IPS-20b (cell line): ENCODE measurements around the gene TPK1.

Experiments
- H3K27ac ChIP-seq: one replicate; pipeline ENCODE4 v1.5.1; 2013; ENCODE audit warnings: low read length
- H3K27me3 ChIP-seq: 2 replicates; pipeline ENCODE4 v1.6.1; 2013; ENCODE audit warnings: mild to moderate bottlenecking, low read length, inconsistent platforms; ENCODE audit not compliant: insufficient read depth
- H3K36me3 ChIP-seq: 2 replicates; pipeline ENCODE4 v1.6.1; 2013; ENCODE audit warnings: low read depth, mild to moderate bottlenecking, inconsistent platforms, low read length, moderate library complexity; ENCODE audit not compliant: insufficient read depth
- H3K4me1 ChIP-seq: 2 replicates; pipeline ENCODE4 v1.6.1; 2013; ENCODE audit warnings: mild to moderate bottlenecking, control low read depth, inconsistent platforms, low read length, moderate library complexity; ENCODE audit not compliant: insufficient read depth
- H3K4me3 ChIP-seq: 2 replicates; pipeline ENCODE4 v1.5.1; 2013; ENCODE audit warnings: mild to moderate bottlenecking, low read length, inconsistent platforms
- H3K9ac ChIP-seq: 2 replicates; pipeline ENCODE4 v1.6.1; 2013; ENCODE audit warnings: low read depth, mild to moderate bottlenecking, inconsistent platforms, low read length, moderate library complexity
- H3K9me3 ChIP-seq: 2 replicates; pipeline ENCODE4 v1.6.1; 2013; ENCODE audit warnings: mild to moderate bottlenecking, low read depth, low read length, inconsistent platforms; ENCODE audit not compliant: insufficient read depth

TPK1 gene

DNA sequence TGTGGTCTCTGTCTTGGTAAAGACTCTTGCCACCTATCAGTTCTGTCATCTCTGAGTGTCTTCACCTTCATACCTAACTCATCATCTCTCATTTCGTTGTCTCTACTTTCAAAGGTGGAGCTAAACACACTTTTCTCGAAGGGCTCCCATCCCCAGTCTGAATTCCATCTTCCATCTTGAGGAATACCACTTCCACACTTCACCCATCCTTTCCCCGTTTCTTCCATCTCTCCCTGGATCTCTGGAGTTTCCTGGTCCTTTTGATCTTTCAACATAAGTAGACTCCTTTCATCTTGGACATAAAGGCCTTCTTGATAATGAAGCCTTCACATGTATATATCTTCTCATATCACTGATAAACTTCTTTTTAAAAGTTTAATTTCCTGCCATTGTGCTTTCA is 311.6 kb downstream of the TPK1 start:
- H3K4me3 ChIP-seq = no peak overlapping the region
- no peak overlapping the region for H3K27ac ChIP-seq
- no peaks in the 10 kb centered on the region for H3K27me3 ChIP-seq
- H3K9me3 ChIP-seq = no peaks in the 10 kb centered on the region
- peaks cover 8% of the 10 kb centered on the region; the same call in 1 of the 2 replicates for H3K4me1 ChIP-seq
- H3K36me3 ChIP-seq = no peaks in the 10 kb centered on the region
- H3K9ac ChIP-seq = no peak overlapping the region

DNA sequence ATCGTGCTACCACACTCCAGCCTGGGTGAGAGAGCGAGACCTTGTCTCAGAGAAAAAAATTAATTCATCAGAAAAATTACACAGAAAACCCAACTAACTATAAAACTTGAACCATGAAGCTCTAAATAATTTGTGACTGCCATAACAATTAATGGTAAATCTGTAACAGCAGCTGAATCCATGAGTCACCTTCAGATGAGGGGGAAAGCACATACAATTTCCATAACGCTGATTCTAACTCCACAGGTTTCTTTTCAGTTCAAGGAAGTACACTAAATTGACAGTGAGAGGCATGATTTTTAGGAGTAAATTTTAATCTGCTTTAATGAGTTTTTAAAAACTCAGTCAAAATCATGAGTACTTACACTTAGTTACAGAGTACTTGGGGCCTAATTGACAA is 312.2 kb downstream of the TPK1 start:
- Histone ChIP-seq H3K27me3 (no peaks in the 10 kb centered on the region), H3K27ac (no peak overlapping the region), H3K4me1 (peaks cover 8% of the 10 kb centered on the region; the same call in 1 of the 2 replicates), H3K4me3 (no peak overlapping the region), H3K9ac (no peak overlapping the region), H3K36me3 (no peaks in the 10 kb centered on the region), H3K9me3 (no peaks in the 10 kb centered on the region)

DNA sequence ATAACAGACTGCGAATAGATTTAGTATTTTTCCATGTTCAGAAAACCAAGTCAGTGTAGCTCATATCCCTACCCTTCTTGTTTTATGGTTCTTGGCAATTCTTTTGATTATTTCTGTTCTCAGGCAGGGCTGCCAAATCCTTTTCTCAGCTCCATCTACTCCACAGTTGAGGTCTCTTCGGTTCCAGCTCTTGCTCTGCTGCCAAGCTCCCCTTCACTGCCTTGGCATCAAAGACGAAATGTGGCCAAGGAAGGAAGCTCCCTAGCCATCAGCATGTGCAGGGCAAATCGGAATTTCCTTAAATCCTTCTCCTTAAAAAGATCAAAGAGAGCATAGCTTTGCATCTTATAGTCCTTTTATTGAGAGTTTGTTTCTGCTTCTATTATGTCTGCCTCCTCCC is 315.9 kb downstream of the TPK1 start:
- Histone ChIP-seq H3K9me3 (no peaks in the 10 kb centered on the region), H3K4me1 (no peaks in the 10 kb centered on the region), H3K9ac (no peak overlapping the region), H3K27me3 (no peaks in the 10 kb centered on the region), H3K4me3 (no peak overlapping the region), H3K27ac (no peak overlapping the region), H3K36me3 (no peaks in the 10 kb centered on the region)

DNA sequence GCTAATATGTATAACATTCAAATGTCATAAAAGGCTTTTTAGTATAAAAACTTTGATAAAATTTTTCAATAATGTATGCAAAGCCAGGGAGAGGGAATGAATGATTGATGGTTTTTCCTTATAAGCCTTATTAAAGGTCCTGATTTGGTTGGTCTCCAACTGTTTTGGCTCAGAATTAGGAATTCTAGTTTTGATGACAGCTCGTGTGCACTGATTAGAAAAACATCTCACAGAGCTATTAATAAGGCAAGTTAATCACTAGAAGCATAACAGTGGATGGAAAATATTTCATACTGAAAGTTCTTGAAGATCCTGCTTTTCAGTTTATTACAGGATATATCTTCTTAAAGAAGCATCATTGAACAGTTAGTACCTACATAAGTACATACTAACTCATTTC is 317.5 kb downstream of the TPK1 start:
- no peaks in the 10 kb centered on the region for H3K27me3 ChIP-seq
- no peak overlapping the region for H3K9ac ChIP-seq
- H3K4me3 ChIP-seq = no peak overlapping the region
- H3K27ac ChIP-seq = no peak overlapping the region
- H3K9me3 ChIP-seq = no peaks in the 10 kb centered on the region
- H3K4me1 ChIP-seq = no peaks in the 10 kb centered on the region
- no peaks in the 10 kb centered on the region for H3K36me3 ChIP-seq

DNA sequence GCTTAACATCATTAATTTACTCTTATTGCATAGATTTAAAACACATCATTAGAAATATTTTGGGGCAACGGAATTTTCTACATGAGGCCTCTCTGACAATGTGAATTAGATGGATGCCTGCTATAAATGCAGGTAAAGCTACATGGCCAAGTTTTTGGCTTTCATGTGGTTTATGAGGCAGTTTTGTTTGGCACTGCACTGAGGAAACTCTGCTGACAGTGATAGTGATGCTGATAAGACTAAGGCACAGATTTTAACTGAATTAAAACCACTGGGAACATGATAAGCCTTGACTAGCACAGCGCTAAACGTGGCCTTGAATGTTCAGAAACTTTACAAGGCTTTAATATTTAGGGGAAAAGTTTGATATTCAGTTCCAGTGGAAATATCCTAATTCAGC is 318.1 kb downstream of the TPK1 start:
- H3K4me3 ChIP-seq = no peak overlapping the region
- H3K4me1 ChIP-seq = no peaks in the 10 kb centered on the region

DNA sequence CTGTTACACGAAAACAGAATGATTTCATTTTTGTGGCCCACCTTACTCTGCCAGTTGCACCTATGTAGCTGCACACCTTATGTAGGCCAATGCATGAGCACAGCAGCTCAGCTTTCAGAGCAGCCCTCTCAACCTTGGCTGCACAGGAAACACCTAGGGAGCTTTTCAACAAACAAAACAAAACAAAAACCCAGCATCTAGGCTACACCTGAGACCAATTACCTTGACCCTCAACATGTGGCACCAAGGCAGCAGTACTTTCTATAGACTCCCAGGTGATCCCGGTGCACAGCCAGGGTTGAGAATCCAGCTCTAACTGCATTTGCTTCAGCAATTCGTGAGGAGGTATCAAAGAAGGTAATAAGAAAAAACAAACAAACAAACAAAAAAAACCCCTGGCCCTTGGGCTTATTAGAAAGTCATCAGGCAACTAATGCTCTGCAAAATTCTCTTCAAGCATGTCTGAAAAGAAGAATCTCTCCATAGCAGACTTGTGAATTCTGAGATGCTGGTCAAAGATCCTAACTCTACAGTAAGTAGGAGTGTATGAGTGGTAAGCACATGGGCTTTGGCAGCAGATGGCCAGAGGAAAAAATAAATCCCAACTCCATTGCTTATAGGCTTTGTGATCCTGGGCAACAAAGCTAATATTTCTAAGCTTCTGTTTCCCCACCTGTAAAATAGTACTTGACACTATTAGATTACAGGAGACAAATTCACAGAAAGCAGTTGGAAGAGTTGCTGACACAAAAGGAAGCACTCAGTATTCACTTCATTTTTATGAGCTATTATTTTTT is 318.9 kb downstream of the TPK1 start:
- H3K9me3 ChIP-seq = no peaks in the 10 kb centered on the region
- H3K27ac ChIP-seq = no peak overlapping the region
- H3K36me3 ChIP-seq = no peaks in the 10 kb centered on the region
- no peak overlapping the region for H3K4me3 ChIP-seq
- no peaks in the 10 kb centered on the region for H3K27me3 ChIP-seq
- no peak overlapping the region for H3K9ac ChIP-seq
- no peaks in the 10 kb centered on the region for H3K4me1 ChIP-seq

More for the DNA sequence above, 318.1 kb downstream of the TPK1 start:
- H3K27ac ChIP-seq = no peak overlapping the region
- H3K36me3 ChIP-seq = no peaks in the 10 kb centered on the region
- no peaks in the 10 kb centered on the region for H3K27me3 ChIP-seq
- H3K9ac ChIP-seq = no peak overlapping the region
- H3K9me3 ChIP-seq = no peaks in the 10 kb centered on the region

DNA sequence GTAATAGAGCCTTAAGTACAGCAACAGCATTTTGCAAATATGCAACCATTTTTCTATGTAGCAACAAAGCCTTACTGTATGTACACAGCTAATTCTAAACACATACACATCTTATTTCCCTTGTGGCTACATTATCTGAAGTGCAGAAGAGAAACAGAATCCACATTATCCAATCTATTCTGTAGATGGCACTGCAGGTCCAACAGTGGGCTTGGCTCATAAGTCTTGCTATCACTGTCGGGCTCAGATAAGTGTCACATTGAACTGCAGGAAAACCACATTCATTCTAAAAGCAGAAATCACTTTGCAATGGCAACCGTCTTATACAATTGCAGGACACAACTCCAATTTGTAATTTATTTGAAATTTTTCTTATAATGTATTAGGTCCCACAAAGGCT is 322.5 kb downstream of the TPK1 start:
- Histone ChIP-seq H3K36me3 (no peaks in the 10 kb centered on the region), H3K27me3 (no peaks in the 10 kb centered on the region), H3K4me1 (no peaks in the 10 kb centered on the region), H3K4me3 (no peak overlapping the region), H3K9ac (no peak overlapping the region), H3K9me3 (no peaks in the 10 kb centered on the region), H3K27ac (no peak overlapping the region)

DNA sequence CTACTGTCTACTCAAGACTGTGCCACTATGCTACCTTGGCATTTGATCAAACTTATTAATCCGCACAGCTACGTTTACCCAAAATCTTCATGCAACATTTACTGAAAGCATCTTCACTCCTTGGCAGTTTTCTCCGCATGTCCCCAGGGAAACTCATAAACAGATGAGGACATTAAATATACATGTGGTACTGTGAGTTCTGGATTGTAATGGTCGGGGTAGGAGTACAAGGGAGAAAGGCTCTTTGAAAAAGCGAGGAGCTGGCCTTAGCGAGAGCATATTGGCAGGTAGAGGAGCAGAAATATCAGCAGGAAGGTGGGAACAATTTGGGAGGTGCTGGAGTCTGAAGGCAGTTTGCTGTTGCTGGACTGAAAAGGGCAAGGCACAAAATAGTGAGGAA is 325.2 kb downstream of the TPK1 start:
- Histone ChIP-seq H3K4me1 (no peaks in the 10 kb centered on the region), H3K4me3 (no peak overlapping the region), H3K9me3 (no peaks in the 10 kb centered on the region), H3K27me3 (no peaks in the 10 kb centered on the region), H3K9ac (no peak overlapping the region), H3K27ac (no peak overlapping the region), H3K36me3 (no peaks in the 10 kb centered on the region)

DNA sequence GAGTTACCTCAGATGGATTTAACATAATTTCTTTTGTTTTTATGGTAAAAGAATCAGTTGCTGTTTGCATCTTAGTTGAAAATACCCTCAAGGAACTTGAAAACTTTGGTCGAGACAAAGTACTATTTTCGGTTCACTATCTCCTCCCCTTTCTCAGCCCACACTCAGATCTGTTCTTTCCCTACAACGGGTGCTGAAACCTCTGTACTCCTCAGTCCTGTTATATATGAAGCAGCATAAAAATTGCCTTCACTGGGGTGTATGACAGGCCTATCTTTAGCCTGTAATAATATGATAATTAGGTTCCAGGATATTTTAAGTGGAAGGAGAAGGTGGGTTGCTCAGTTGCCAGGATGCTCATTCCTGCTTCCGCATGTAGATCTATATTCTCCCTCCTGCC is 327.2 kb downstream of the TPK1 start:
- Histone ChIP-seq H3K4me3 (no peak overlapping the region), H3K4me1 (no peaks in the 10 kb centered on the region), H3K9me3 (no peaks in the 10 kb centered on the region), H3K27me3 (no peaks in the 10 kb centered on the region), H3K9ac (no peak overlapping the region), H3K27ac (no peak overlapping the region), H3K36me3 (no peaks in the 10 kb centered on the region)

DNA sequence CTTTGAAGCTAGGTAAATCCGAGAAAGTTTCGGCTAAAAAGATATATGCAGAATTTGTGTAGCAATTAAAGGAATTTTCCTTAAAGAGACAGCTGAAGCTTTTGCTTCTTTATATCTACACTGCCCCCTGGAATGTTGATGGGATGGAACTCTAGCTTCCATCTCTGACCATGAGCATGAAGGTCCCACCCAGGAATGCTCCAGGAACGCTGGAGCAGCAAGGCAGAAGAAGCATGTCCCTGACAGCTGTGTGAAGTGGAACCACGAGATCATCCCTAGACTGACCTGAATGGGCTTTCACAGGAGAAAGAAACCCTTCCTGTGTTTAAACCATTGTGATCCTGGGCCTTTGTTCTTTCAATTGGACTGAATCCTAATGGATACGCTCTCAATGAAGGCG is 332.6 kb downstream of the TPK1 start:
- H3K4me3 ChIP-seq = no peak overlapping the region

DNA sequence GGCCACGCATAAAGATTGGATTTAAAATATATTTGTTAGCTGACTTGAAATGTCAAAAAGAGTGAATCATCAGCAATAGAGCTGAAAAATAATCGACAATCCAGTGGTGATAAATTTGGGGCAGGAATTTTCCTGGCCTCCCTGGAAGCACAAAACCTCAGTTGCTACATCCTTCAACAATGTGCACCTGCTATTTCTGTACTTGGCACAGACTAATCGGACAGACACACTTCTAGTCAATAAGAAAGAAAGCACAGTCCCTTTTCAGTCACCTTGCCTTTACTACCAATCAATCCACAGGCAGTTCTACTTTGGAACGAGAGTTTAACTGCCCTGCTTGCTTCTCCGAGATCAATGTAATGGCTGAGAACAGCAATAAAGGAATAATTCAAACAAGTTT is 335.6 kb downstream of the TPK1 start:
- H3K4me1 ChIP-seq = no peaks in the 10 kb centered on the region
- no peak overlapping the region for H3K9ac ChIP-seq
- no peaks in the 10 kb centered on the region for H3K36me3 ChIP-seq
- no peaks in the 10 kb centered on the region for H3K27me3 ChIP-seq
- no peak overlapping the region for H3K4me3 ChIP-seq
- H3K27ac ChIP-seq = no peak overlapping the region
- no peaks in the 10 kb centered on the region for H3K9me3 ChIP-seq

More for the DNA sequence above, 332.6 kb downstream of the TPK1 start:
- no peak overlapping the region for H3K27ac ChIP-seq
- no peaks in the 10 kb centered on the region for H3K9me3 ChIP-seq
- no peaks in the 10 kb centered on the region for H3K36me3 ChIP-seq
- no peak overlapping the region for H3K9ac ChIP-seq
- no peaks in the 10 kb centered on the region for H3K4me1 ChIP-seq
- no peaks in the 10 kb centered on the region for H3K27me3 ChIP-seq

DNA sequence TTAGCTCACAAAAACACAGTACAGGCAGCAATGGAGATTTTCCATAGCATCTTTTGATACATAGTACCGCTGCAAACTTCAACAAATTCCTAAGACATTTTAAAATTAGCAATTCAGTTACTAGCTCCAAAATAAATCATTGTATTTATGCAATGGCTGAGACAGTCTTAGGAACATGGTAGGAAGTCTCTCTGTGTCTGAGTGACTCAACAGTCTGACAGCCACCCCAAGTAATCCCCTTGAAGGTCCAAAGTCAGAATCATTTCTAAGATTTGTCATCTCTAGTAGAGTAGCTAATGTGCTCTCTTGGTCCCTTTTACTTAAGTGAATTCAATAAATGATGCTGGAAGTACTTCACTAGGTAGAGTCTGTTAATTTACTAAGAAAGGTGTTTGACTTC is 338.6 kb downstream of the TPK1 start:
- H3K4me3 ChIP-seq = no peak overlapping the region
- H3K27me3 ChIP-seq = no peaks in the 10 kb centered on the region
- H3K9ac ChIP-seq = no peak overlapping the region
- no peaks in the 10 kb centered on the region for H3K36me3 ChIP-seq
- H3K4me1 ChIP-seq = no peaks in the 10 kb centered on the region
- no peak overlapping the region for H3K27ac ChIP-seq
- H3K9me3 ChIP-seq = no peaks in the 10 kb centered on the region
